B cell (primary cell): Measurements from ENCODE around the gene NDUFA13. TPM values are rescaled to one million over a fixed set of nuclear protein-coding genes. Genes with fewer than 3 reads are reported as not detected.

Source experiments
- ATAC-seq: fragments of 200-7000 bp; cut with Tn5 transposase; one replicate; pipeline ENCODE4 v1.10.0; 2021; ENCODE audit warnings: low read depth, mild to moderate bottlenecking, moderate number of reproducible peaks, moderate library complexity
- CTCF ChIA-PET: fragments of 350-600 bp; sonication (Branson Sonifier 250); formaldehyde crosslinking; loops from one replicate; lab custom pipeline; 2021; ENCODE audit warnings: antibody characterized with exemption, inconsistent platforms; lab: Charles Lee
- POLR2A ChIA-PET: fragments of 350-600 bp; sonication (Branson Sonifier 250); formaldehyde crosslinking; loops from one replicate; lab custom pipeline; 2021; ENCODE audit warnings: antibody characterized with exemption; lab: Charles Lee
- DNase-seq: peaks from one replicate; pipeline ENCODE4 v3.0.0; 2013
- H2AFZ ChIP-seq: 2 replicates; pipeline ENCODE4 v1.6.1; 2012; ENCODE audit warnings: mild to moderate bottlenecking, low read depth, low read length; ENCODE audit not compliant: insufficient read depth, poor library complexity, severe bottlenecking
- H3K27ac ChIP-seq, 2 donors: 1 replicate in 1 of 2; 2 replicates in 1 of 2; pipeline ENCODE4 v1.5.1; 2012 to 2013; ENCODE audit warnings: low read length in 2 of 2, mild to moderate bottlenecking in 2 of 2, moderate library complexity in 1 of 2
- H3K27me3 ChIP-seq, 4 experiments: fragments of 200-600 bp in 1 of 4; sonication (generic) in 1 of 4; replicated peaks in 1 of 4; 1 replicate in 2 of 4; 2 replicates in 2 of 4; pipeline versions ENCODE4 v1.6.1 to v1.7.0; 2013 to 2016; ENCODE audit warnings: low read length in 3 of 4, mild to moderate bottlenecking in 2 of 4, mixed read lengths in 1 of 4, moderate library complexity in 1 of 4; ENCODE audit not compliant: insufficient read depth in 4 of 4, control insufficient read depth in 3 of 4; ENCODE audit errors: control extremely low read depth in 1 of 4
- H3K36me3 ChIP-seq, 2 experiments: replicated peaks in 1 of 2; 1 replicate in 1 of 2; 2 replicates in 1 of 2; pipeline versions ENCODE4 v1.6.1 to v1.7.1; 2013; ENCODE audit warnings: low read length in 1 of 2; ENCODE audit not compliant: insufficient read depth in 2 of 2, control insufficient read depth in 1 of 2; ENCODE audit errors: control extremely low read depth in 1 of 2, extremely low read depth in 1 of 2
- H3K4me1 ChIP-seq, 2 donors: fragments of 200-600 bp in 1 of 2; sonication (generic) in 1 of 2; 1 replicate in 1 of 2; 2 replicates in 1 of 2; pipeline versions ENCODE4 v1.5.1 to v1.6.1; 2013 to 2017; ENCODE audit warnings: low read length in 2 of 2; ENCODE audit not compliant: control insufficient read depth in 2 of 2, insufficient read depth in 2 of 2
- H3K4me2 ChIP-seq: replicated peaks from 2 replicates; pipeline ENCODE3; 2012; ENCODE audit warnings: mild to moderate bottlenecking, low read depth, low read length; ENCODE audit not compliant: poor library complexity, severe bottlenecking
- H3K4me3 ChIP-seq, 5 experiments: fragments of 200-600 bp in 1 of 5; sonication (generic) in 1 of 5; 1 replicate in 3 of 5; 2 replicates in 2 of 5; pipeline versions ENCODE4 v1.5.1 to v1.7.0; 2011 to 2016; ENCODE audit warnings: low read length in 4 of 5, mild to moderate bottlenecking in 4 of 5, low read depth in 2 of 5, control low read depth in 1 of 5, moderate library complexity in 1 of 5; ENCODE audit not compliant: insufficient read depth in 1 of 5; ENCODE audit errors: control extremely low read depth in 1 of 5, extremely low read depth in 1 of 5
- H3K79me2 ChIP-seq: fragments of 200-600 bp; sonication (generic); one replicate; pipeline ENCODE4 v1.6.0; 2016; ENCODE audit warnings: low read length; ENCODE audit not compliant: control insufficient read depth, insufficient read depth
- H3K9ac ChIP-seq: fragments of 200-600 bp; sonication (generic); 2 replicates; pipeline ENCODE4 v1.6.1; 2017; ENCODE audit warnings: mild to moderate bottlenecking, low read length, moderate library complexity
- H3K9me3 ChIP-seq, 3 donors: one replicate each; pipeline versions ENCODE4 v1.6.1 to v1.7.1; 2013; ENCODE audit warnings: low read length in 2 of 3; ENCODE audit not compliant: control insufficient read depth in 2 of 3, insufficient read depth in 1 of 3; ENCODE audit errors: control extremely low read depth in 1 of 3
- H4K20me1 ChIP-seq: 2 replicates; pipeline ENCODE4 v1.6.0; 2012; ENCODE audit warnings: mild to moderate bottlenecking, low read length; ENCODE audit not compliant: insufficient read depth, control insufficient read depth, poor library complexity, severe bottlenecking
- H3K27ac Mint-ChIP-seq: one replicate; pipeline ENCODE4 v1.8.0; 2021; ENCODE audit warnings: mixed read lengths
- H3K27me3 Mint-ChIP-seq: one replicate; pipeline ENCODE4 v1.8.0; 2021; ENCODE audit warnings: mixed read lengths
- H3K4me1 Mint-ChIP-seq: one replicate; pipeline ENCODE4 v1.8.0; 2021; ENCODE audit warnings: mixed read lengths
- H3K4me3 Mint-ChIP-seq: one replicate; pipeline ENCODE4 v1.8.0; 2021; ENCODE audit warnings: mixed read lengths
- H3K9me3 Mint-ChIP-seq: one replicate; pipeline ENCODE4 v1.8.0; 2022; ENCODE audit warnings: mixed read lengths; ENCODE audit not compliant: insufficient read depth
- EZH2 ChIP-seq: IDR thresholded peaks from 2 replicates; pipeline ENCODE4 v1.6.1; 2012; ENCODE audit warnings: borderline replicate concordance, low read depth, mild to moderate bottlenecking, moderate library complexity, low read length; ENCODE audit not compliant: insufficient read depth, poor library complexity, severe bottlenecking
- WGBS: methylation state at CpG from one replicate; pipeline ENCODE4 v1.1.5; 2013; ENCODE audit warnings: missing lambda C conversion rate; ENCODE audit not compliant: insufficient coverage; 5-methylcytosine and 5-hydroxymethylcytosine counted together
- intact Hi-C: fragments of 100-400 bp; cut with micrococcal nuclease; formaldehyde crosslinking; loops from one replicate; pipeline ENCODE4 v1.10.0; 2022
- polyA plus RNA-seq: library from polyadenylated mRNA; depleted of rRNA; stranded (reverse); fragments of >200 nt; gene quantifications from 2 replicates; pipeline ENCODE4 v1.2.3, GENCODE V29; 2012
- total RNA-seq, 2 donors: library from RNA; stranded (reverse); fragments of 120-200 nt in 1 of 2; gene quantifications; 1 replicate in 1 of 2; 2 replicates in 1 of 2; pipeline versions ENCODE4 v1.2.3 to v1.2.4, GENCODE V29; 2013 to 2022
- TF ChIP-seq, protein P1 (sequence below): fragments of 200-600 bp; IDR thresholded peaks from one replicate; pipeline ENCODE4 v1.8.0; 2022; ENCODE audit warnings: antibody characterized with exemption, mild to moderate bottlenecking

The NDUFA13 gene
- total and polyA plus RNA-seq, 2 donors (not counting 1 experiment from before 2014, with no cell fraction given), result 188 to 195 TPM

DNA sequence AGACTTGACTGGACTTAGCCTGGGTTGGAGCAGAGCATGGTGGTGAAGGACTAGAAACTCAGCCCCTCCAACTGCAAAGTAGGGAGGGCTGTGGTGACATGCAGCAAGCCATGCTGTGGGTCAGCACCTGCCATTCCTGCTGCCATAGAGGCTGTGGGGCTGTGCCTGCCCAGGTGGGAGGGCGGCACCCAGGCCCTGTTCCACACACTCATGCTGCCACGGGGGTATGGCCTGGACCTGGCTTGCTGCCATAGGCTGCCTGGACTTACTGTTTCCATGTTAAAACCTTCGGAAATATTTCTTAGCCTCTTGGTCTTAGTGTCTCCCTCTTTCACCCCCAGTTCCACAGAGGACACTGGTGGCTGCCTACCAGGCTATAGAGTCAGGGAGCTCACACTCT is 51.4 kb downstream of the NDUFA13 start:
- TF ChIP-seq EZH2, result no peak
- TF ChIP-seq, protein P1, sequence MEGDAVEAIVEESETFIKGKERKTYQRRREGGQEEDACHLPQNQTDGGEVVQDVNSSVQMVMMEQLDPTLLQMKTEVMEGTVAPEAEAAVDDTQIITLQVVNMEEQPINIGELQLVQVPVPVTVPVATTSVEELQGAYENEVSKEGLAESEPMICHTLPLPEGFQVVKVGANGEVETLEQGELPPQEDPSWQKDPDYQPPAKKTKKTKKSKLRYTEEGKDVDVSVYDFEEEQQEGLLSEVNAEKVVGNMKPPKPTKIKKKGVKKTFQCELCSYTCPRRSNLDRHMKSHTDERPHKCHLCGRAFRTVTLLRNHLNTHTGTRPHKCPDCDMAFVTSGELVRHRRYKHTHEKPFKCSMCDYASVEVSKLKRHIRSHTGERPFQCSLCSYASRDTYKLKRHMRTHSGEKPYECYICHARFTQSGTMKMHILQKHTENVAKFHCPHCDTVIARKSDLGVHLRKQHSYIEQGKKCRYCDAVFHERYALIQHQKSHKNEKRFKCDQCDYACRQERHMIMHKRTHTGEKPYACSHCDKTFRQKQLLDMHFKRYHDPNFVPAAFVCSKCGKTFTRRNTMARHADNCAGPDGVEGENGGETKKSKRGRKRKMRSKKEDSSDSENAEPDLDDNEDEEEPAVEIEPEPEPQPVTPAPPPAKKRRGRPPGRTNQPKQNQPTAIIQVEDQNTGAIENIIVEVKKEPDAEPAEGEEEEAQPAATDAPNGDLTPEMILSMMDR, result no peak
- H3K27ac Mint-ChIP-seq, result no peak overlapping the region
- WGBS, result 93% methylated on average over 3 of the region's 3 CpGs
- Histone ChIP-seq H3K27me3 (no peaks in the 10 kb centered on the region), H3K9me3 (peaks cover 0 to 14% (median 0%) of the 10 kb centered on the region in 3 donors), H3K4me2 (no peak overlapping the region), H2AFZ (no peak overlapping the region), H3K36me3 (no peaks in the 10 kb centered on the region), H3K4me1 (no peaks in the 10 kb centered on the region), H3K27ac (no peak overlapping the region), H3K79me2 (no peaks in the 10 kb centered on the region), H4K20me1 (no peaks in the 10 kb centered on the region), H3K4me3 (no peak overlapping the region), H3K9ac (no peak overlapping the region)
- intact Hi-C loops, result no loop called here
- DNase-seq (no peak), ATAC-seq (no peak)
- no peaks in the 10 kb centered on the region for H3K9me3 Mint-ChIP-seq
- no peak overlapping the region for H3K4me3 Mint-ChIP-seq
- ChIA-PET POLR2A (no interaction called here), CTCF (interaction anchor here (1.1 kb wide), 1 partner anchor 35 kb away, joined by 3 read pairs; no protein-coding TSS in a partner anchor)
- H3K4me1 Mint-ChIP-seq, result no peaks in the 10 kb centered on the region
- H3K27me3 Mint-ChIP-seq, result no peaks in the 10 kb centered on the region

- no peak for TF ChIP-seq EZH2
- TF ChIP-seq, protein P1, result no peak
- Histone ChIP-seq H3K4me1 (no peaks in the 10 kb centered on the region), H3K27ac (no peak overlapping the region), H3K27me3 (no peaks in the 10 kb centered on the region), H3K79me2 (no peaks in the 10 kb centered on the region), H3K9me3 (peaks cover 0 to 9% (median 0%) of the 10 kb centered on the region in 3 donors), H4K20me1 (no peaks in the 10 kb centered on the region), H3K9ac (no peak overlapping the region), H3K4me2 (no peak overlapping the region), H3K4me3 (no peak overlapping the region), H2AFZ (no peak overlapping the region), H3K36me3 (no peaks in the 10 kb centered on the region)
- Mint-ChIP-seq H3K9me3 (no peaks in the 10 kb centered on the region), H3K4me3 (no peak overlapping the region), H3K27ac (no peak overlapping the region), H3K27me3 (no peaks in the 10 kb centered on the region), H3K4me1 (no peaks in the 10 kb centered on the region)
- intact Hi-C loops, result no loop called here
- POLR2A ChIA-PET, result interaction anchor here (0.6 kb wide), 1 partner anchor 12 kb away, joined by 8 read pairs; no protein-coding TSS in a partner anchor
- ATAC-seq (no peak), DNase-seq (no peak)
- CTCF ChIA-PET, result interaction anchor here (0.6 kb wide), 1 partner anchor 571 kb away, joined by 4 read pairs; no protein-coding TSS in a partner anchor
- WGBS, result 95% methylated on average over 16 of the region's 25 CpGs
Observed at GRCh38 chr19:19568802-19569756, 53.1 kb downstream of the NDUFA13 start.
